CD4-positive, alpha-beta T cell treated with Interleukin-10 for 1 hour (primary cell): Measurements from ENCODE around the gene HBEGF.
A peak's percentile ranks its signal among the peaks of the same experiment; 100 is the strongest.
"Not testable (repeated sequence)": the region's sequence is repeated elsewhere in the genome, so short reads cannot be mapped to it uniquely, and the experiment has no call there.

Source experiments
- DNase-seq: peaks from one replicate; pipeline ENCODE4 v3.0.0-alpha.2; 2020

Gene HBEGF

DNA sequence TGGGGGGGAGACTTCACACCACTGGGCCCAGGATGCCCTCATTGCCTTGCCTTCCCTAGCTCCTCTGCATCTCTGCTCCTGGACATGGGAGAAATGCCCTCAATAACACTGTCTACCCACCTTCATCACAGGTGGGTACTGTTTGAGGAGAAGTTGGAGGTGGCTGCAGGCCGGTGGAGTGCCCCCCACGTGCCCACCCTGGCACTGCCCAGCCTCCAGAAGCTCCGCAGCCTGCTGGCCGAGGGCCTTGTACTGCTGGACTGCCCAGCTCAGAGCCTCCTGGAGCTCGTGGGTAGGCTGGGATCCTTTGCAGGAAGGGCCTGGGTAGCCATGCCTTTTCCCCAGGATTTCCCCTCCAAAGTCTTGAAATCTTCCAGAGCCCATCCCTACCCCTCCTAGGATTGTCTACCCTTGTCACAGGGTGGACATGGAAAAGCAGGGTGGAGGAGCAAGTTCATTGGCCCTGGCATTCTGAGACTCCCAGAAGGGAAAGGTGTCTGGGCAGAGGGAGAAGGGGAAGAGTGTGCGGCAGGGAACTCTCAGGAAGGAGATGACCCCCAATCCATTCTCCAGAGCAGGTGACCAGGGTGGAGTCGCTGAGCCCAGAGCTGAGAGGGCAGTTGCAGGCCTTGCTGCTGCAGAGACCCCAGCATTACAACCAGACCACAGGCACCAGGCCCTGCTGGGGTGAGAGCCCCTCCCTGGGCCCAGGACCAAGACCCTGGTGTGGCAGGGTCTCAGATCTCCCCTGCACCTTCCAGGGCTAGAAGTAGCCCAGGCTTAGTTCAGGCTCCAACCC is 14.5 kb upstream of the HBEGF start:
- DNase-seq = no peak

DNA sequence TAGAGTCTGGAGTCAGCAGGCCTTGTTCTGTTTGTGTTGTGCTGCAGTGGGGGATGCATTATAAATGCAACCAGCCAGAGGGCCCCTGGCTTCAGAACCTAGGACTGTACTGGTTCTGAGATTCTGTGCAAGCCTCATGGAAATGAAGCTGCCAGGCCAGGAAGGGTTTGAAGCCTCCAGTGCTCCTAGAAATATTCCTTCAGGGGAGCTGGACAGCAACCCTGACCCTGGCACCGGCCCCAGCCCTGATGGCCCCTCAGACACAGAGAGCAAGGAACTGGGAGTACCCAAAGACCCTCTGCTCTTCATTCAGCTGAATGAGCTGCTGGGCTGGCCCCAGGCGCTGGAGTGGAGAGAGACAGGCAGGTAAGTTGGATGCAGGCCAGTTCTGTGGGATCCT is 13.7 kb upstream of the HBEGF start, which contains the start of gene SLC4A9:
Gene SLC4A9 (plus strand): TSS at position 94 of the 400 bp plus-strand sequence. CDS start 43 bp downstream, at position 137.
- DNase-seq = no peak

DNA sequence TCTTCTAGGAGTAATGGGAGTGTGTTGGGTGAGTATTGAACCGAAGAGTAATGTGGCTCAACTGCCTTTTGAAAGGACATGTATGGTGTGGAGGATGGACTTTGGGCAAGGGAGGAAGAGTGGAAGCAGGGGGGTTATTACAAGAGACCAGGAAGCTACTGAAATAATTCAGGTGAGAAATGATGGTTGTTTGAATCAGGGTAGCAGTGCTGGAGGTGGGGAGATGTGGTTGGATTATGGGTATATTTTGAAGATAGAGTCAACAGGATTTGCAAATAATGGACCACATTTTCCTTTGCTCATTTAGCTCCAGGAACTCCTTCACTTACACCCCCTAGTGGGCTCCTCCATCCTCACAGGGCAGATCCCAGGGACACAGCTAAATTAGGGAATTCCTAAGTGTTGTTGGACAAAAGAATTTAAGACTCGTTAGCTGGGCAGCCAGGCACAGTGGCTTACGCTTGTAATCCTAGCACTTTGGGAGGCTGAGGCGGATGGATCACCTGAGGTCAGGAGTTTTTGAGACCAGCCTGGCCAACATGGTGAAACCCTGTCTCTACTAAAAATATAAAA is 12.4 kb upstream of the HBEGF start:
- DNase-seq = no peak

DNA sequence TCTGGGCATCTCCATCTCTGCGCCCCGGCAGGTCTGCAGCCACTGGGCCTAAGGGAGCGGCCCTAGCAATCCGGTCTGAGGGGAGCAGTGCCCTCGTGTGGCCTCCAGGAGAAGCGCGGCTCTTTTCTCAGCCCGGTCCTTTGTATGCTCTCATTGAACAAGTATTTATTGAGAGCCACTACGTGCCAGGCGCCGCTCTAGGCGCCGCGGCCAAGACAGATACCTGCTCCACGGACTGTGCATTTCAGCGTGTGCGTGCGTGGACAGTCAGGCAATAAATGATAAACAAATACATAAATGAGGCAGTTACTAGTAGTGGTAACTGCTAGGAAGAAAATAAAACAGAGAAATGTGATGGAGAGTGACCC is 11.3 kb upstream of the HBEGF start:
- DNase-seq = peak; percentile 83

DNA sequence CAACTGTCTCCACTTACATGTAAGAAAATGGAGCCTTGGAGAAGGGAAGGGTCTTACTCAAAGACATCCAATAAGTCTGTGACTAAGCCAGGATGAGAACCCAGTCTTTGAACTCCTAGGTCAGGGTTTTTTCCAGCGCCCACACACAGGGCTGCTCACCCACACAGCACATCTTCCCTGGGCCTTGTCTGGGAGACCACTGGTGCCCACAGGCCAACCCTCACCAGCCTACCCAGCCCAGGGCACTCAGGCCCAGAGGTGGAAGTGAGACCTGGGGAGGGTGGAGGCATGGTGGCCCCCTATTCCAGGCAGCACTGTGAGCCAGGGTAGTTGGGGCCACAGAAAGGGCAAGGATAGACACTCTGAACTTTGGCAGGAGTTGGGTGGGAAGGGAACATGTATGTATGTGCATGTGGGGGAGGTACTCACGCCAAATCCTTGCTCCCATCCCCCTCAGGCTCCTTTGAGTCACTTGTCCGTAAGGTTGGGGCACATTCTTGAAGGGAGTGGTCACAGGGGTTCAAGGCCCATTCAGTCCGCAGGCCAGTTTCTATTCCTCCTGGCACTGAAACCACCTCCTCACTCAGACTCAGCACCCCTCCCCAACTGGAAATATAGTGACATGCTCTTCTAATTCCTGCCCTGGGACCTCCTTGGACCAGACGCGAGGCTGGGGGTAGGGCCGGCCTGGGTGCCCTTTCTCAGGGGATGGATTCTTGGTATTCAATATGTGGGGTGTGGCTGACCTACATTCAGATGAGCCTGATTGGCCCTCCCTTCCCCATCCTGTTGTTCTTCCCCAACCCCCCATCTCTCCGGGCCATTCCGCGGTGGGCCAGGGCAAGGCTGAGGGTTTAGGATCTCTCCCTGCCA is 10.7 kb upstream of the HBEGF start:
- DNase-seq = no peak

DNA sequence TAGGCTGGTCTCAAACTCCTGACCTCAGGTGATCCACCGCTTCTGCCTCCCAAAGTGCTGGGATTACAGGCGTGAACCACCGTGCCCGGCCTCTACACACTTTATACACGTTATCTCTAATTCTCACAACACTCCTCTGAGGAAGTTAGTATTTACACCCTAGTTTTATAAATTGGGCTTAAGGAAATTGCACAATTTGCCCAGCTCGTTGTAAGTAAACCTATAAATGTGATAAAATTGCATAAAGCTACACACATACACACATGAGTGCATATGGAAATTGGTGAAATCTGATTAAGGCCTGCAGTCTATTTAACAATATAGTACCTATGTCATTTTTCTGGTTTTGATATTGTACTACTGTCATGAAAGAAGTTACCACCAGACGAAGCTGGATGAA is 9.1 kb upstream of the HBEGF start:
- DNase-seq = no peak

DNA sequence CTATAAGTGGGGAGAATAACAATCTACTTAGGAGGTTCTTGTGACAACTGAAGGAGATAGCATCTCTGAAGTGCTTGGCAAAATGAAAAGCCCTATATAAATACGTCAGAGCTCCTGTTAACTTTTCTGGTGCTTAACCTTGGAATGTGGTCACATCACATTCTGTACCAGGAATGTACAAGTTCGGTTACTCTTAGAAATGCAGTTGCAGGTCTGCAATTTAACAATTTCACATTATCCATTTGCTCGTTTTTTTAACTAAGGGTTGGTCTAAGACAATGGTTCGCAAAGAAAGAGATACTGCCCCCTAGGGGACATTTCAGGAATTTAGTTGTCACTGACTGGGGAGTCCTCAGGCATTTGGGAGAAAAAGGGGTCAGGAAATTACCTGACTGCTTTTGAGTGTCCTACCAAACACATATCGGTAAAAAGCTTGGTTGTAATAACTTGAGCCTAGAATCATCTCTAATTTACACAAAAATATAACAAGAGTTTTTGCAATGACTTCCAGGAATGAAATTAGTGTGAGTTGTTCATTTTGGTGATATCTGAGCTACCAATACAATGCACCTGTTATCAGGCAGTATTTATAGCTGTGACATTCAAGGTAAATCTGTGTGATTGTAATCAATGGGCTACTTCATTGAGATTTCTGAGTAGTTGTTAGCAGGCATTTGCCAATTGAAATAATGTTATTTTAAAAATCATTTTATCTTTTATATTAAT is 5.4 kb upstream of the HBEGF start:
- DNase-seq = peak; percentile 87

DNA sequence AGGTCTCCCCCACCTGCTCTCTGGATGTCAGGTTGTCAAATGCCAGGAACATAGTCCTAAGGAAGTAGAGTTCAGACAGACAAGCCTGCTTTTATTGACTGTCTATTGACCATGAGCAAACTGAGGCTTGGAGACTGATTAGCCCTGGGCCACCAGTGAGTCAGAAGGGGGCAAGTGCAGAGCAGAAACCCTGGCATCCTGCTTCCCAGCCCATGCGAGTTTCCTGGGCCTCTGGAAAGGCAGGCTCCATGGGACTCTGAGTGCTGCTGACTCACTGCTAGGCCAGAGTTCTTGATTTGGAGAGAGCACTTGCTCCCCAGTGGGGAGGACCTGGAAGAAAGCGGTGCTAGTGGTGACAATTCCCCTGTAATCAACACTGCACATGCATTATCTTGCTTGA is 2.8 kb upstream of the HBEGF start:
- DNase-seq = no peak

DNA sequence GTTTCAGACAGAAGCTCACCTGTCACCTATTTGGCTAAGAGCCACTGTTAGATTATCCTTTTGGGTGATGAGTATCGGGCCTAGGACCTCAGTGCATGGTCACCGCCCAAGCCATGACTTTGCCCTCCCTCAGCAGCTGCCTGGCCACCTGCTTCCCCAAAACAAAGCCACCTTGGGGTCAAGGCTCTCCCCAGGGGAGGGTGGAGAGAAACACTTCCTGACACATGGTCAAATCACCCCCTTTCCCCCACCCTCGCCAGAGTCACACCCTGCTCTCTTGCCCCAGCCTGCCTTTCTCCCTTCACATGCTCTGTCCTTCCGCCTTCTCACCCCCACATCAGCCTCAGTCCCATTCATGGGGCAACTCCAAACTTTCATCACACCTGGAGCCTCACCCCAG is 1.7 kb upstream of the HBEGF start:
- DNase-seq = no peak

DNA sequence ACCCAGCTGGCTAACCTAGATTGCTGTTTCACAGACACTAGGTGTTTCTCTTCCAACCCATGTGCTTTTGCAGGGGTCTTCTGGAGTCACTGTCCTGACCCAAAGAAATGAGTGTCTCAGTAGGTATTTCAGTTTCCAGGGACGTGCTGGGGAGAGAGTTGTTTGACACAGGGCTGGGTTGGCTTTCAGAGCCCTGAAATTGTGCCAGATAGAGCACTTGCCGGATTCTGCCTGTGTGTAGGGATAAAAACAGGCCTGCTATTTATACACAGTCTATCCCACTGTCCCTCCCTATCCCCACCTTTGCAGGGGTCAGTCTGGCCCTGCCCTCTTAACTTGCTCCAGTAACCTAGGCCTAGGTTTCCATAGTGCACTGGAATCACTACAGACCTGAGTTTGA is 957 bp upstream of the HBEGF start:
- no peak for DNase-seq

DNA sequence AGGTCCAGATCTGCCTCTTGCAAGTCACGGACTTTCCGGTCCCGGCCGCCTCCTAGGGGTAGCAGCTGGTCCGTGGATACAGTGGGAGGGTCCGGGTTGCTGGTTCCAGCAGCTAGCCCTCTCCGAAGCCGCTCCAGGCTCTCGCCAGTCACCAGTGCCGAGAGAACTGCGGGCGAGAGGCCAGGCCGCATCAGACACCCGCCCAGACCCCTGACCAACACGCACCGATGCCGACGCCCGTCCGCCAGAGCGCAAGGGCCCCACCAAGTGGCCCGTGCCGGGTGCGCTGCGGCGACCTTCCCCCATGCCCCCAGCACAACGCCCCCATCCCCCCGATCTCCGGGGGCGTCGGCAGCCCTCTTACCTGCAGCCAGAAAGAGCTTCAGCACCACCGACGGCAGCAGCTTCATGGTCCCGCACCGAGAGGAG is 470 bp downstream of the HBEGF start:
- no peak for DNase-seq

DNA sequence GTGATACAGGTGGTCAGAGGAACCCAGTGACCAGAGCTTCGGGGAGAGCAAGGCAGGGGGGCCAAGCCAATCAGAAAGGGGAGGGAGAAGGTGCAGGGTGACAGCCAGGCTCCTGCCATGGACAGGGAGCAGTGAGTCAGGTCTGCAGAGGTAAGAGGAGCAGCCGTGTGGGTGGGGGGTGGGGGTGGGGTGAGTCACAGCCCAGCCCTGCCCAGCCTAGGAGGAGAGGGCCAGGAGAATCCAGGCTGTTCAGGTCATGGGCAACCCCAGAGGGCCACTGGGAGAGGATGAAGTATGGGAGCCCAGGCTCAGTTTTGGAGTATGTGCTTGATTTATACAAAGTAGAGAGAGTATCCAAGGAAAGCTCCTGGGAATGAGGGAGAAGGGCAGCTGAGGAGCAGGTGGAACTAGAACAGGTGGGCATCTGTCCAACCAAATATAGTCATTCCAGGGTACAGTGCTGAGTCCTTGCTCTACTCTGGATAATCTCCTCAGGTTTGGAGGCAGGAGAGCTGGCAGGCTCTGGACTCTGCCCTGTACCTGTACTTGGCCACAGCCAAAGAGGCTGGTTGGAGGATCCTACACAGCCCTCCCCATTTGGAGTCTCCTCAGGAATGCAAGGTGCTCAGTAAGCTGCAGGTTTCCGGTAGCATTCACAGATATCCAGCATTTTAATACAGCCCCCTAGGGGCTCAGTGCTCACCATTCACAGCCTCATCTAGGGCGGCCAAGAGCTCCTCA is 1.6 kb downstream of the HBEGF start:
- DNase-seq = no peak

DNA sequence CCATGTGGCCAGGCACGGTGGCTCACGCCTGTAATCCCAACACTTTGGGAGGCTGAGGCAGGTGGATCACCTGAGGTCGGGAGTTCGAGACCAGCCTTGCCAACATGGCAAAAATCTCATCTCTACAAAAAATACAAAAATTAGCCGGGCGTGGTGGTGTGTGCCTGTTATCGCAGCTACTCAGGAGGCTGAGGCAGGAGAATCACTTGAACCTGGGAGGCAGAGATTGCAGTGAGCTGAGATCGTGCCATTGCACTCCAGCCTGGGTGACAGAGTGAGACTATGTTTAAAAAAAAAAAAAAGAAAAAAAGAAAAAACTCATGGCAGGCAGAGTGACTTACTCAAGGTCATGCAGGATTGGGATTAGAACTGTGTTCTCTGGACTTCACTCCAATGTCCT is 2.6 kb downstream of the HBEGF start:
- DNase-seq = not testable (repeated sequence)

DNA sequence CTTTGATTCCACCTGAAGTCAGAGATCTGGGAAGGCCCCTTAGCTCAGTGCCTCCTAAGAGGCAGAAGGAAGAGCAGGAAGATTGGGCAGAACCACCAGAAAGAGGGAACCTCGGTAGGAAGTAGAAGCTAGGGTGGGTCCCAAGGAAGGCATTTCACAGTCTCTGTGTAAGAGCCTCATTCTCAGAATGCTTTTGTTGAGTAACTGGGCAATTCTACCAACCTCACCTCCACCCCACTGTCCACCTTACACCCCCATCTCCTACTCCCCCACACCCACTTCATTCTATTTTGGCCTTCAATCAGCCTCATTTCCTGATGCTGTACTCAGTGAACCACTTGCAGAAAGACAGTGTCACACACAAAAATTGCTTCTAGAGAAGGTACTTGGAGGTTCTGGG is 3.5 kb downstream of the HBEGF start:
- DNase-seq = no peak

DNA sequence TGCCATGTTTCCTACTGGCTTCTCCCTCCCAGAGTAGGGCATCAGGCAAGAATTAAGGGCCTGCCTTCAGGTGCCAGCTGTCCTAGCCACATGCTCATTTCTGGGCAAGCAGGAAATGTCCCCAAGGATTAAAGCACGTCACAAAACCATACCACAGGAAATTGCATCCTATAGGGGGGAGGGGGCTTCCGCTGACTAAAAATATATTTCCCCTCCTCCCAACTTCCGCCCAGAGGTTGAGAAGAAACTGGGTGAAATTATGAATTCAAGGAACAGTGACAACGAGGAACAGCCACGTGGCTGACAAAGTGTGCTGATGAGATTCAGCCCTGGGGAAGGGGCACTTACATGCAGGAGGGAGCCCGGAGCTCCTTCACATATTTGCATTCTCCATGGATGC is 4.1 kb downstream of the HBEGF start:
- peak; percentile 47 for DNase-seq

DNA sequence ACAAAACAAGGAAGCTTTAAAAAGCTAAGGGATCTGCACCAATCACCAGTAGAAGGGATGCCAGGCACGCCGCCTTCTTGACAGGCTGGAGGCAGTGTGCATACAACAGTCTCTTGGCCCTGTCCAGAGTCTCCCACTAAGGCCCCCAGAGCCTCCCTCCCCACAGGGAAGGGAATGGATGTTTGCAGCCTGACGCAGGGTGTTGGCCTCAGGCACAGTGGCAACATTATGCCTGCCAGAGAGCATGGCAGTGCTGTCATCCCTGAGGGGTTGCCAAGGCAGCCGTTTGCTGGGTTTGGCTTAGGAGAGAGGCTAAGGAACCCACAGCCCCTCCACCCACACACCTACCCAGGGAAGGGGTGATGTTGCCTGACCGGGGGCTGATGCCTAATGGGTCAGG is 4.8 kb downstream of the HBEGF start:
- DNase-seq = no peak

DNA sequence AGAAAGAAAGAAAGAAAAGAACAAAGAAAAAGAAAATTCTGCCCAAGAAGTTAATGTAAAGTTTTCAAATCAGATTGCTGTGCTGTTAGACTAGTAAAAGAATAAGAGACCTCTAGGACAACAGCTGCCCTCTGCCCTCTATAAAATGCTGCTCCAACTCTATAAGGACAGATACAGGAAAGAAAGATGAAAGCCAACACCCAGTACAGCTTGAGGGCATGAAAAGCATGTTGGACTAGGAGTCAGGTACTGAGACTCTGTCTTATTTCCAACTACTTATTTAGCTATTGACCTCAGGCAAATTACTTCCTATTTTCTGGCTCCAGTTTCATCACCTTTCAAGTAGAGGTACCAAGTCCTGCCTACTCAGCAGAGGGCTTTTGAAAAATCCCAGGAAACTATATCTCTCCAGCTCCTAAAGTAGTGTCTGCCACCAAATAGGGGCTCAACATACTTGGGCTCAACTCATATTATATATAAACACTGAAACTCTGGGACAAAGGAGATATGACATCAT is 5.7 kb downstream of the HBEGF start:
- no peak for DNase-seq

DNA sequence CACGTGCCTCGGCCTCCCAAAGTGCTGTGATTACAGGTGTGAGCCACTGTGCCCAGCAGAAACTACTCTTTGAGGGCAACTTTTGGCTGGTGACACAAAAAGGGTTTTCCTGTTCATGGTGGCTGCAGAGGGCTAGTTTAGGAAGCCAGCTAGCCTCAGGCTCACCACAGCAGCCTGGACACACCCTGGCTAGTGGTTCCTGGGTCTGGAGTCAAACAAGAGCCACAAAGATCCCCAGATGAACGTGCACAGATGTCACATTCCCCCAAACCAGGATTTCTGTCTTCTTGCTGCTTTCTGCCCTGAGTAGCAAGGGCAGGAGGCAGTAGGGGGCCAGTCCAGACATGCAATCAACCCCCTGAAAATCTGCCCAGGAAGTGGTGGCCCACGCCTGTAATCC is 6.8 kb downstream of the HBEGF start:
- no peak for DNase-seq

DNA sequence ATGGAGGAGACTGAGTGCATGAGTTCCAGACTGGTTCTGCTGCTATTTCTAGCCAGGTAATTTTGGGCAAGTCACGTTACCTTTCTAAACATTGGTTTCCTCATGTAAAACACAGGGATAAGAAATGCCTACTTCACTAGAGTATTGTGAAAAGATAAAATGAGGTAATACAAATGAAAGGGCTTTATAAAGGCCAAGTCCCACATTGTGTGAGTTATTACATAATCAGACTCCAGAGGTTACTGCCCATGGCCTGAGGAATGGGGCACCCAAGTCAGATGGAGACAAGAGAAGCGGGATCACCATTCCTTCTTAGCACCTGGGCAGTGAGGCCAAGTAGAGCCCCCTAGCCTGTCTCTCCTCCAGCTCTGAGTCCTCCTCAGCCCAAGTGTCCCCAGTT is 7.5 kb downstream of the HBEGF start:
- DNase-seq = no peak

DNA sequence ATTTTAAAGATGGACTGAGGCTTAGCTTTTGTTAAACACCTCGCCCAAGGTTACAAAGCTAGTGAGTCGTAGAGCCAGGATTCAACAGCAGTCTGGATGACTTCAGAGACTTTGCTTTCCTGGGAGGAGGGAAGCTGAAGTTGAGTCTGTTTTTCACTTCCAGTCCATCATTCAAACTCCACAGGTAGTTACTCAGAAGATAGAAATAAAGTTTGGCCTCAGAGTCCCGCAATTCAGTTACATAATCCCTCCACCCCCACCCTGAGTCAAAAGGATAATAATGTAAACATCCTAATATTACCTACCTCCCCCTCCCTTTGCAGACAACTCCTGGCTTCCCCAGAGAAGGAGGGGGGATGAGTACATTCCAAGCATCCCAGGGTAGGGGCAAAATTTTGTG is 8.1 kb downstream of the HBEGF start:
- no peak for DNase-seq

DNA sequence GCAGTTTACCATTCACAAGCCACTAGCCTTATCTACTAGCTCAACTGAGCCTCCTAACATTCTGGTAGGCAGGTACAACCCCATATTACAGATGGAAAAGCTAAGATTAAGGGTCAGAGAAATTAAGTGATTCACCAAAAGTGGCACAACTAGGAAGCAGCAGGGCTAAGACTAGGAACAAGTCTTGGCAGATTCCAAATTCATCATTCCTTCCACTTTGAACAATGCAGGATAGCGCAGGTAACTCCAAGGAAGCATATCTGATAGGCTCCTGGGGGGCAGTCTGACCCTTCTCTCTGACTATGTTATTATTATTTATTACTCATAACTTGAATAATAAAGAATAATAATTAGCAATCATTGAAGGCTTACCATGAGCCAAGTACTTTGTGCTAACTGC is 8.5 kb downstream of the HBEGF start:
- no peak for DNase-seq

DNA sequence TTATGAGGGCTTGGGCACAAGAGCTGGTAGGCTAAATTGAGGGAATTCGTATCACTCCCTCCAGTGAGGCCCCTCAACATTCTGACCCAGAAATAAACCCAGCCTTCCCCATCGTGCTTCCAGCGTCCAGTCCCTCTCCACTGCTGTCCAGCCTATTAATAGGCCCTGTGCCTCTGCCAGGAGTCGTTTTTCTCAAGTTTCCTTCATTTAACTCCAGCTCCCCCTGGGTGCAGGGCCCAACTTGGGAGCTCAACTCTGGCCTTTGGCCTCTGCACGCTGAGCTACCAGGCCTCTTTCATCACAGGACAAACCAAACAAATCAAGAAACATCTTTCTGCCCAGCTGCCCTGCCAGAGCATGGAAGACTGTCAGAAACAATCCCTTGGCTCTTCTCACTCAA is 10.0 kb downstream of the HBEGF start:
- DNase-seq = no peak
